Measurements from ENCODE around the gene KLHL34. TPM values are rescaled to one million over a fixed set of nuclear protein-coding genes. Genes with fewer than 3 reads are reported as not detected.
A peak's percentile ranks its signal among the peaks of the same experiment; 100 is the strongest.

Gene KLHL34
- total RNA-seq, 4 donors from 2014 or later: 0.09 to 0.23 TPM; not detected in 2

GRCh38 chrX:21661316-21661715 is 3.2 kb upstream of the KLHL34 start:
- intact Hi-C loops (cut with DNase I): no loop called here
- no peak overlapping the region for H3K27ac ChIP-seq
- peaks cover 0 to 9% (median 0%) of the 10 kb centered on the region in 3 donors for H3K4me1 ChIP-seq
- H3K27me3 ChIP-seq: peaks cover 0 to 26% (median 0%) of the 10 kb centered on the region in 4 donors
- H3K36me3 ChIP-seq: no peaks in the 10 kb centered on the region
- 64 to 71% methylated on average over 6 of the region's 6 CpGs for WGBS, 2 donors
- H3K4me3 ChIP-seq: no peak overlapping the region
- TF ChIP-seq CTCF (IDR thresholded peaks at IDR 0.05): no peak
- TF ChIP-seq POLR2A (IDR thresholded peaks at IDR 0.05): no peak
- H3K9me3 ChIP-seq: no peaks in the 10 kb centered on the region
- no peak for DNase-seq

GRCh38 chrX:21660156-21660555 is 2.0 kb upstream of the KLHL34 start:
- no peaks in the 10 kb centered on the region for H3K36me3 ChIP-seq
- TF ChIP-seq POLR2A (IDR thresholded peaks at IDR 0.05): no peak
- TF ChIP-seq CTCF (IDR thresholded peaks at IDR 0.05): no peak
- peaks cover 0 to 31% (median 0%) of the 10 kb centered on the region in 4 donors for H3K27me3 ChIP-seq
- no peak for DNase-seq
- H3K4me1 ChIP-seq: peaks cover 0 to 9% (median 0%) of the 10 kb centered on the region in 3 donors
- no peak overlapping the region for H3K4me3 ChIP-seq
- no peak overlapping the region for H3K27ac ChIP-seq
- 79 to 81% methylated on average over 2 of the region's 2 CpGs for WGBS, 2 donors
- H3K9me3 ChIP-seq: no peaks in the 10 kb centered on the region
- intact Hi-C loops (cut with DNase I): no loop called here

DNA sequence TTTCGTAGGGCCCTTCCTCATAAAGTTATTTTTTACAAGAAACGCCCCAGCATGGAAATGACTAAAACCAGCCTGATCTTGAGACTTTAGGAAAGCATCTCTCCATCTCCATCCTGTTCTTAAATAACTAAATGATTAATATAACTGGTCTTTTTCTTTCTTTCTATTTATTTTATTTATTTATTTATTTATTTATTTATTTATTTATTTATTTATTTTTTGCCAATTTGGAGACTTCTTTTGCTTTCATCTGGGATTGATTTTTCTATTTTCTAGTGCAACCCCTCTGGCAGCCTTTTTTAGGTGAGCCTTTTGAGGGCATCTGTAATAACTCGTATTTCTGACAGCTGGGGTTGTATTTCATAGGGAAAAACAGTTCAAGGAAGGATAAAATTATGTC is 1.2 kb upstream of the KLHL34 start:
- intact Hi-C loops (cut with DNase I): no loop called here
- no peak overlapping the region for H3K4me3 ChIP-seq
- H3K36me3 ChIP-seq: no peaks in the 10 kb centered on the region
- H3K4me1 ChIP-seq: peaks cover 0 to 9% (median 0%) of the 10 kb centered on the region in 3 donors
- TF ChIP-seq CTCF (IDR thresholded peaks at IDR 0.05) (no peak), POLR2A (IDR thresholded peaks at IDR 0.05) (no peak)
- H3K9me3 ChIP-seq: no peaks in the 10 kb centered on the region
- no peak overlapping the region for H3K27ac ChIP-seq
- WGBS, 2 donors: 57 to 70% methylated on average over 3 of the region's 3 CpGs
- H3K27me3 ChIP-seq: peaks cover 0 to 31% (median 0%) of the 10 kb centered on the region in 4 donors
- DNase-seq: no peak

DNA sequence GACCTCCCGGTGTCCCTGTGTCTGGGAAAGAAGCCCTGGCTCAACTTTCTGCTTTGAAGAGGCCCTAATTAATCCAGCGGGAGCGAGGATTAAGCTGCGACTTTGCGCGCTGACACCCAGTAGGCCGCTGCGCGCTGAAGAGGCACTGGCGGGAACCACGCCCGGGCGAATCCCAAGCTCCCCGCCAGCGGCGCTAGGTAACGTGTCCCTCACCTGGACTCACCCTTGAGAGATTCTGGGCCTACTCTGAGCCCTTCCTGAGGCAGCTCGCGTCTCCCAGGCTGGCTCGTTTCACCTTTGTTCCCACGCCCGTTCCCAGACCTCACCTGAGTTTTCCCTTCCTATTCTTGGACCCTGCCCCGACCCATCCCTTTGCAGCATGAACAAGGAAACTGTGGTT is 616 bp upstream of the KLHL34 start:
- Histone ChIP-seq H3K27me3 (peaks cover 0 to 31% (median 0%) of the 10 kb centered on the region in 4 donors), H3K36me3 (no peaks in the 10 kb centered on the region), H3K4me3 (peak overlapping the region in 2 of 4 donors; percentile 24 to 38), H3K9me3 (no peaks in the 10 kb centered on the region), H3K4me1 (peaks cover 0 to 9% (median 0%) of the 10 kb centered on the region in 3 donors), H3K27ac (no peak overlapping the region)
- intact Hi-C loops (cut with DNase I): no loop called here
- TF ChIP-seq POLR2A (IDR thresholded peaks at IDR 0.05) (no peak), CTCF (IDR thresholded peaks at IDR 0.05) (no peak)
- DNase-seq: no peak
- WGBS, 2 donors: 42% methylated on average over 22 of the region's 23 CpGs; no CpG with 5 or more reads in 1 of the 2 donors

GRCh38 chrX:21657318-21658151 is 595 bp downstream of the KLHL34 start:
- H3K9me3 ChIP-seq: no peaks in the 10 kb centered on the region
- no peak for DNase-seq
- WGBS, 2 donors: no CpG with 5 or more reads among the region's 57 CpGs
- no peak overlapping the region for H3K27ac ChIP-seq
- H3K4me1 ChIP-seq: peaks cover 0 to 9% (median 0%) of the 10 kb centered on the region in 3 donors
- TF ChIP-seq POLR2A (IDR thresholded peaks at IDR 0.05) (no peak), CTCF (IDR thresholded peaks at IDR 0.05) (no peak)
- H3K36me3 ChIP-seq: no peaks in the 10 kb centered on the region
- peaks cover 0 to 31% (median 0%) of the 10 kb centered on the region in 4 donors for H3K27me3 ChIP-seq
- peak overlapping the region in 2 of 4 donors; percentile 24 to 38 for H3K4me3 ChIP-seq
- intact Hi-C loops (cut with DNase I): no loop called here

Data from esophagus squamous epithelium (tissue), 5 donors.